Measurements from ENCODE around the gene PKD2L1. TPM values are rescaled to one million over a fixed set of nuclear protein-coding genes. Genes with fewer than 3 reads are reported as not detected.

Gene PKD2L1
- total RNA-seq, 4 donors from 2014 or later: 0.42 TPM; not detected in 3

- H3K4me1 ChIP-seq: peaks cover 0 to 47% (median 16%) of the 10 kb centered on the region in 4 donors
- 88 to 91% methylated on average over 15 of the region's 15 CpGs for WGBS, 2 donors
- DNase-seq (ENCODE audit: low spot score in 2 of 2): no peak
- TF ChIP-seq EP300 (IDR thresholded peaks at IDR 0.05): no peak
- no peak for TF ChIP-seq POLR2A (IDR thresholded peaks at IDR 0.05)
- no peak for TF ChIP-seq CTCF (IDR thresholded peaks at IDR 0.05)
- peaks cover 0 to 17% (median 0%) of the 10 kb centered on the region in 3 donors for H3K36me3 ChIP-seq
- H3K27me3 ChIP-seq: no peaks in the 10 kb centered on the region
- peak overlapping the region in 2 of 4 donors; percentile 10 to 97 for H3K4me3 ChIP-seq
- no peaks in the 10 kb centered on the region for H3K9me3 ChIP-seq
- no peak overlapping the region for H3K27ac ChIP-seq
Measured at GRCh38 chr10:100265821-100266485, 64.1 kb downstream of the PKD2L1 start.

- no peak for DNase-seq (ENCODE audit: low spot score in 2 of 2)
- 90 to 95% methylated on average over 3 of the region's 3 CpGs for WGBS, 2 donors
- Histone ChIP-seq H3K36me3 (peaks cover 4 to 96% (median 4%) of the 10 kb centered on the region in 3 donors), H3K4me3 (no peak overlapping the region), H3K27ac (no peak overlapping the region), H3K9me3 (no peaks in the 10 kb centered on the region), H3K27me3 (no peaks in the 10 kb centered on the region), H3K4me1 (no peaks in the 10 kb centered on the region)
- TF ChIP-seq CTCF (IDR thresholded peaks at IDR 0.05) (no peak), POLR2A (IDR thresholded peaks at IDR 0.05) (no peak)
Measured at GRCh38 chr10:100254191-100254590, 75.8 kb downstream of the PKD2L1 start.

- peaks cover 4 to 98% (median 4%) of the 10 kb centered on the region in 3 donors for H3K36me3 ChIP-seq
Measured at GRCh38 chr10:100253041-100253440, 77.0 kb downstream of the PKD2L1 start.

GRCh38 chr10:100248820-100249219, 81.2 kb downstream of the PKD2L1 start:
- 92 to 93% methylated on average over 7 of the region's 7 CpGs for WGBS, 2 donors
- Histone ChIP-seq H3K9me3 (no peaks in the 10 kb centered on the region), H3K36me3 (peaks cover 3 to 98% (median 8%) of the 10 kb centered on the region in 3 donors), H3K27me3 (no peaks in the 10 kb centered on the region), H3K4me3 (no peak overlapping the region), H3K27ac (no peak overlapping the region), H3K4me1 (no peaks in the 10 kb centered on the region)
- no peak for DNase-seq (ENCODE audit: low spot score in 2 of 2)
- TF ChIP-seq EP300 (IDR thresholded peaks at IDR 0.05): no peak
- TF ChIP-seq CTCF (IDR thresholded peaks at IDR 0.05): no peak
- TF ChIP-seq POLR2A (IDR thresholded peaks at IDR 0.05): no peak

More at GRCh38 chr10:100253041-100253440, 77.0 kb downstream of the PKD2L1 start:
- Histone ChIP-seq H3K4me3 (no peak overlapping the region), H3K9me3 (no peaks in the 10 kb centered on the region), H3K27ac (no peak overlapping the region), H3K27me3 (no peaks in the 10 kb centered on the region), H3K4me1 (no peaks in the 10 kb centered on the region)
- TF ChIP-seq CTCF (IDR thresholded peaks at IDR 0.05) (no peak), POLR2A (IDR thresholded peaks at IDR 0.05) (no peak), EP300 (IDR thresholded peaks at IDR 0.05) (no peak)
- DNase-seq (ENCODE audit: low spot score in 2 of 2): no peak
- 90 to 93% methylated on average over 5 of the region's 5 CpGs for WGBS, 2 donors

- H3K36me3 ChIP-seq: peaks cover 3 to 98% (median 15%) of the 10 kb centered on the region in 3 donors
- no peak for DNase-seq (ENCODE audit: low spot score in 2 of 2)
- H3K4me1 ChIP-seq: no peaks in the 10 kb centered on the region
Measured at GRCh38 chr10:100245484-100246220, 84.4 kb downstream of the PKD2L1 start.

More at GRCh38 chr10:100245484-100246220, 84.4 kb downstream of the PKD2L1 start:
- no peaks in the 10 kb centered on the region for H3K9me3 ChIP-seq
- no peaks in the 10 kb centered on the region for H3K27me3 ChIP-seq
- H3K27ac ChIP-seq: no peak overlapping the region
- H3K4me3 ChIP-seq: no peak overlapping the region
- TF ChIP-seq POLR2A (IDR thresholded peaks at IDR 0.05): no peak
- no peak for TF ChIP-seq EP300 (IDR thresholded peaks at IDR 0.05)
- no peak for TF ChIP-seq CTCF (IDR thresholded peaks at IDR 0.05)
- 93 to 94% methylated on average over 5 of the region's 5 CpGs for WGBS, 2 donors
